GM12874 (cell line): Measurements from ENCODE around the gene PITPNM3.

Experiments
- TF ChIP-seq, protein P1 (sequence below): IDR thresholded peaks from 2 replicates; pipeline ENCODE4 v1.5.1; 2011; ENCODE audit warnings: low read depth, mild to moderate bottlenecking, control low read depth, low read length, moderate library complexity; ENCODE audit not compliant: insufficient read depth

PITPNM3 gene

DNA sequence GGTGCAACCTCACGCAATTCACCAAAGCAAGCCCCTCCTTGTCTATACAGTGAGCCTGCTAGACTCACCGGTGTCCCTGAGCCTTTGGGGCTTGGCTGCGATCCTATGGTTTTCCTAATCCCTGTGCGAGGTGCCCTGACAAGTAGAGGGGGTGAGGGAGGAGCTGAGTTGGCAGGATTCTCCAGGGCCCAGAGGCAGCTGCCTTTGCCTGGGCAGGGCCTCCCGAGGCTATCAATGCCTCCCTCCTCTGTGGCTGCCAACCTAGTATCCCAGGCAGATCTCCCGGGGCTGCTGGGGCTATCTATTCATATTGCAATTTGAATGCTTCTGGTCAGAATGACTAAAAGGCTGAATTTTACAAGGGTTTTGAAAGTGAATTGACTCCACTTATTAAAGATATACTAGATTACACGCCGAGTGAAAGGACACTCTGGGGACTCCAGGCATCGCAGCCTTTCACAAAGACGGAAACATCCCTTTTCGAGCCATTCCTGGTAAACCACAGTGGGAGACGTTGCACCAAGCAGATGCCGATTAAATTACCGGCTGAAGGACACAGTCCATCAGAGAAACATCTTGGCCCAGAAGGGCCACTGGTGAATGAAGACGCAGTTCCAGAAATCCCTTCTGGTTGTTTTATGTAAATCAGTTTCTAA, 11.3 kb upstream of the PITPNM3 start:
- TF ChIP-seq, protein P1, sequence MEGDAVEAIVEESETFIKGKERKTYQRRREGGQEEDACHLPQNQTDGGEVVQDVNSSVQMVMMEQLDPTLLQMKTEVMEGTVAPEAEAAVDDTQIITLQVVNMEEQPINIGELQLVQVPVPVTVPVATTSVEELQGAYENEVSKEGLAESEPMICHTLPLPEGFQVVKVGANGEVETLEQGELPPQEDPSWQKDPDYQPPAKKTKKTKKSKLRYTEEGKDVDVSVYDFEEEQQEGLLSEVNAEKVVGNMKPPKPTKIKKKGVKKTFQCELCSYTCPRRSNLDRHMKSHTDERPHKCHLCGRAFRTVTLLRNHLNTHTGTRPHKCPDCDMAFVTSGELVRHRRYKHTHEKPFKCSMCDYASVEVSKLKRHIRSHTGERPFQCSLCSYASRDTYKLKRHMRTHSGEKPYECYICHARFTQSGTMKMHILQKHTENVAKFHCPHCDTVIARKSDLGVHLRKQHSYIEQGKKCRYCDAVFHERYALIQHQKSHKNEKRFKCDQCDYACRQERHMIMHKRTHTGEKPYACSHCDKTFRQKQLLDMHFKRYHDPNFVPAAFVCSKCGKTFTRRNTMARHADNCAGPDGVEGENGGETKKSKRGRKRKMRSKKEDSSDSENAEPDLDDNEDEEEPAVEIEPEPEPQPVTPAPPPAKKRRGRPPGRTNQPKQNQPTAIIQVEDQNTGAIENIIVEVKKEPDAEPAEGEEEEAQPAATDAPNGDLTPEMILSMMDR = no peak

- TF ChIP-seq, protein P1 = no peak
These were observed 5.1 kb upstream of the PITPNM3 start for GRCh38 chr17:6561446-6561845.

DNA sequence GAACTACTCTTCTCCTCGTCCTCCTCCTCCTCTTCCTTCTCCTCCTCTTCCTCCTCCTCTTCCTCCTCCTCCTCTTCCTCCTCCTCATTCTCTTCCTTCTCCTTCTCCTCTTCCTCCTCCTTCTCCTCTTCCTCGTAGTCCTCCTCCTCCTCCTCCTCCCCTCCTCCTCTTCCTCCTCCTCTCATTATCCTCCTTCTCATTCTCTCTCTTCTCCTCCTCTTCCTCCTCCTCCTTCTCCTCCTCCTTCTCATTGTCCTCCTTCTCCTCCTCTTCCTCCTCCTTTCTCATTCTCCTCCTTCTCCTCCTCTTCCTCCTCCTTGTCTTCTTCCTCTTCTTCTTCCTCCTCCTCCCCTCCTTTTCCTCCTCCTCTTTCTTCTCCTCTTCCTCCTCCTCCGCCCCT, 4.1 kb upstream of the PITPNM3 start:
- TF ChIP-seq, protein P1 = no peak

GRCh38 chr17:6559753-6560215, 3.4 kb upstream of the PITPNM3 start:
- TF ChIP-seq, protein P1 = no peak

DNA sequence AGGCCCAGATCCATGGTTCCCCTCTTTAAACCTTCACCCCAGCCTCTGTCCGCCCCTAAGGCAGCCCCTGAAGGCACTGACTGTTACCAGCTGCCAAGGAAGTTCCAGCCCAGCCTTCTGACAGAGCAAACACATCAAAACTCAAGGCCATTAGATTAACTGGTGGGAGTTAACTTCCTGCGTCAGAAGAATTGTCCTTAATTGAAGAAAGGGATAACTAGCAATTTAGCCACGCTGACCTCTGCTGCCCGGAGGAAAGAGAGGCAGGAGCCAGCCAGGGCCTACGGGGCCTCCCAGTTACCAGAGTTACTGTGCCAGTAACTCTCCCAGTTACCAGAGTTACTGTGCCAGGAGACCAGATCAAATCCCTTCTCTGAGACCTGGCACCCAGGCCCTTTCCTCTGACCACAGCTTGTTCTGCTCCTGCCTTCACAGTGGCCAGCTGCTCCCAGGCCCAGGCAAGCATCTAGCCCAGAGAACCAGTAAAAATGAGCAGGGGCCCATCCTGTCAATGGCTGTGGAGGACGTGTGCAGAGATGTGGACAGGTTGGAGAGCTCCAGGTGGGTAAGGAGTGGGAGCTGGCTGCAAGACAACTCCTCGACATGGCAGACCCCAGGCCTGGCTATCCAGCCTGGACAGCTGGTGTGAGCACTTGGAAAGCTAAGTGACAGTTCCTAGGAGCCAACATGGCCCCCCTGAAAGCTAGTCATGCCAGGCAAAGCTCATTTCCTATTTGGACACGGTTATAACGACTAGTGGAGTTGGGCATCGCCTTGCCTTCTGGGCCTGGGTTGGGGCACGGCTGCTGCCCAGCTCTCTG, 2.8 kb upstream of the PITPNM3 start:
- TF ChIP-seq, protein P1 = no peak

DNA sequence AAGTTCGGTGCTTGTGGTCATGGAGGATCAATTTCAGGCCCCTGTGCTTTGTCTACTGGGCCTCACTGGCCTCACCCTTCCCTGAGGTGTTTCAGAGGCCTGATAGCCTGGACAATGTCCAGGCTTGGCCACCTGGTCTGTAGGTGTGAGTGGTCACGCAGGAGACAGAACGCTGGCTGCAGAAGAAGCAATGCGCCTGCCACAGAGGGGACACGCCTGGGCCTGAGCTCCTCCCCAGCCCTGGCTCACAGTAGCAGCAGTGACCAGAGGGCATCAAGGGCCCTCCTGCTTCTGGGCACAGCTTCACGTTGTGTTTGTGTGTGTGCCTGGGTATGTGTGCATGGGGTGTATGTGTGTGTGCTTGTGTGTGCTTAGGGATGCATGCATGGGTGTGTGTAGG, 1.9 kb upstream of the PITPNM3 start:
- TF ChIP-seq, protein P1 = no peak

DNA sequence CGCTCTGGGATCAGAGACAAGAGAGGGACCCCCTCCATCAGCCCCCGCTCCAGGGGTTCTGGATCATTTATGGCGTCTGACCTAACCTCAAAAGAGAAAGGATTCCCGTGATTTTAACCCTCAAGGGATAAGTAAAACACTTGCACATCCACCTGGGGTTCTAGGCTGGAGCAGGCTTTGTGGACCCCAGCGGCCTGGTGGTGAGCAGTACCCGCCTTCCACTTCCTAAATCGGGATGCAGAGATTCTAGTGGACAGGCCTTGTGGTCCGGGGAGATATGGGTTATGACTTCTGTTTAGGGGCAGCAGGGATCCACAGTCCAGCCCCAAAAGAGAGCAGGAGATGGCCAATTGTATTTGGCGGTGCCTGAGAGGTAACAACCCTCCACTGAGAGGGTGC, 684 bp upstream of the PITPNM3 start:
- TF ChIP-seq, protein P1 = no peak
